HEK293 (cell line): ENCODE data around the gene SEC24B.

Experiments used
- CTCF ChIA-PET: fragments of 350-600 bp; formaldehyde crosslinking; extraction: SDS; loops from one replicate; lab custom pipeline; 2021; ENCODE audit warnings: antibody characterized with exemption; lab: Yijun Ruan, JAX
- POLR2A ChIA-PET: fragments of 300-600 bp; formaldehyde crosslinking; extraction: SDS; loops from one replicate; lab custom pipeline; 2020; ENCODE audit warnings: antibody characterized with exemption, inconsistent platforms; lab: Yijun Ruan, JAX
- H3K27ac ChIP-seq: fragments of 200-500 bp; sonication (Bioruptor generic); 2 replicates; pipeline ENCODE4 v1.5.1; 2014; ENCODE audit warnings: low read depth, low read length, control low read depth, inconsistent platforms; ENCODE audit errors: extremely low read depth
- H3K36me3 ChIP-seq, 2 experiments: fragments of 200-500 bp in 1 of 2; sonication (Bioruptor generic) in 1 of 2; 1 replicate in 1 of 2; 2 replicates in 1 of 2; pipeline ENCODE4 v1.5.1; 2014 to 2017; ENCODE audit warnings: inconsistent platforms in 2 of 2, low read length in 2 of 2; ENCODE audit not compliant: control insufficient read depth in 2 of 2, insufficient read depth in 1 of 2
- H3K4me1 ChIP-seq: fragments of 200-500 bp; sonication (Bioruptor generic); 2 replicates; pipeline ENCODE4 v1.5.1; 2014; ENCODE audit warnings: mild to moderate bottlenecking, low read length, inconsistent platforms; ENCODE audit not compliant: control insufficient read depth, insufficient read depth
- H3K4me3 ChIP-seq: 2 replicates; pipeline ENCODE4 v1.5.1; 2011; ENCODE audit warnings: low read depth, mild to moderate bottlenecking, control low read depth, low read length, moderate library complexity
- H3K9me3 ChIP-seq: fragments of 200-500 bp; sonication (Bioruptor generic); 2 replicates; pipeline ENCODE4 v1.5.1; 2014; ENCODE audit warnings: low read depth, low read length, inconsistent platforms; ENCODE audit not compliant: control insufficient read depth, insufficient read depth
- GLI4 ChIP-seq: fragments of 450-650 bp; formaldehyde crosslinking; IDR thresholded peaks from 2 replicates; pipeline ENCODE4 v1.5.1; 2016; ENCODE audit warnings: missing biosample characterization, missing genetic modification characterization
- GLIS2 ChIP-seq: fragments of 450-650 bp; formaldehyde crosslinking; IDR thresholded peaks from 2 replicates; pipeline ENCODE4 v1.5.1; 2016; ENCODE audit warnings: missing biosample characterization, missing genetic modification characterization
- HOXA7 ChIP-seq: sonication (generic); formaldehyde crosslinking; IDR thresholded peaks from 2 replicates; pipeline ENCODE4 v1.8.1; 2022; ENCODE audit warnings: missing genetic modification reagents, borderline replicate concordance
- HOXC10 ChIP-seq: sonication (generic); formaldehyde crosslinking; IDR thresholded peaks from 2 replicates; pipeline ENCODE4 v1.8.1; 2023; ENCODE audit warnings: mild to moderate bottlenecking, missing genetic modification reagents
- KLF7 ChIP-seq: fragments of 450-650 bp; formaldehyde crosslinking; IDR thresholded peaks from 2 replicates; pipeline ENCODE4 v1.5.1; 2016; ENCODE audit warnings: missing biosample characterization, missing genetic modification characterization, borderline replicate concordance
- PRDM1 ChIP-seq: fragments of 450-650 bp; formaldehyde crosslinking; IDR thresholded peaks from 2 replicates; pipeline ENCODE4; 2016; ENCODE audit warnings: missing biosample characterization, missing genetic modification characterization
- SCRT2 ChIP-seq: fragments of 450-650 bp; formaldehyde crosslinking; IDR thresholded peaks from 2 replicates; pipeline ENCODE4 v1.5.1; 2016; ENCODE audit warnings: missing biosample characterization, missing genetic modification characterization
- SETDB1 ChIP-seq: IDR thresholded peaks from one replicate; pipeline ENCODE4 v1.6.1; 2017; ENCODE audit warnings: mild to moderate bottlenecking, low read length, moderate library complexity, mixed read lengths; ENCODE audit not compliant: insufficient read length
- TCF7L2 ChIP-seq: IDR thresholded peaks from 2 replicates; pipeline ENCODE4 v1.6.1; 2011; ENCODE audit warnings: low read depth, mild to moderate bottlenecking, inconsistent platforms, low read length, moderate library complexity, borderline replicate concordance
- YY2 ChIP-seq: fragments of 450-650 bp; formaldehyde crosslinking; IDR thresholded peaks from 2 replicates; pipeline ENCODE4 v1.5.1; 2016; ENCODE audit warnings: missing biosample characterization, missing genetic modification characterization
- ZBTB1 ChIP-seq: fragments of 450-650 bp; formaldehyde crosslinking; IDR thresholded peaks from 2 replicates; pipeline ENCODE4 v1.5.1; 2016; ENCODE audit warnings: missing biosample characterization, missing genetic modification characterization
- ZBTB48 ChIP-seq: fragments of 450-650 bp; formaldehyde crosslinking; IDR thresholded peaks from 2 replicates; pipeline ENCODE4 v1.5.1; 2016; ENCODE audit warnings: missing biosample characterization, missing genetic modification characterization
- ZFHX2 ChIP-seq: fragments of 450-650 bp; formaldehyde crosslinking; conservative IDR thresholded peaks from 2 replicates; pipeline ENCODE4 v1.5.1; 2016; ENCODE audit warnings: missing biosample characterization, missing genetic modification characterization
- ZFP41 ChIP-seq: fragments of 450-650 bp; formaldehyde crosslinking; IDR thresholded peaks from 2 replicates; pipeline ENCODE4 v1.5.1; 2016; ENCODE audit warnings: missing biosample characterization, missing genetic modification characterization, borderline replicate concordance
- ZNF138 ChIP-seq: fragments of 450-650 bp; formaldehyde crosslinking; IDR thresholded peaks from 2 replicates; pipeline ENCODE4 v1.5.1; 2016; ENCODE audit warnings: missing biosample characterization, missing genetic modification characterization, borderline replicate concordance
- ZNF23 ChIP-seq: fragments of 450-650 bp; formaldehyde crosslinking; IDR thresholded peaks from 2 replicates; pipeline ENCODE4 v1.5.1; 2016; ENCODE audit warnings: missing biosample characterization, missing genetic modification characterization, borderline replicate concordance
- ZNF391 ChIP-seq: fragments of 450-650 bp; formaldehyde crosslinking; IDR thresholded peaks from 2 replicates; pipeline ENCODE4 v1.5.1; 2016; ENCODE audit warnings: low read depth, missing biosample characterization, missing genetic modification characterization, borderline replicate concordance
- ZNF544 ChIP-seq: fragments of 450-650 bp; formaldehyde crosslinking; IDR thresholded peaks from 2 replicates; pipeline ENCODE4 v1.5.0; 2017; ENCODE audit warnings: missing biosample characterization, missing genetic modification characterization
- ZNF560 ChIP-seq: fragments of 450-650 bp; formaldehyde crosslinking; IDR thresholded peaks from 2 replicates; pipeline ENCODE4 v1.5.1; 2017; ENCODE audit warnings: missing biosample characterization, missing genetic modification characterization, borderline replicate concordance
- ZNF600 ChIP-seq: fragments of 450-650 bp; formaldehyde crosslinking; IDR thresholded peaks from 2 replicates; pipeline ENCODE4 v1.5.1; 2016; ENCODE audit warnings: missing biosample characterization, missing genetic modification characterization
- ZNF791 ChIP-seq: fragments of 450-650 bp; formaldehyde crosslinking; IDR thresholded peaks from 2 replicates; pipeline ENCODE4 v1.5.1; 2016; ENCODE audit warnings: missing biosample characterization, missing genetic modification characterization
- TF ChIP-seq, protein P1 (sequence below): fragments of 450-650 bp; formaldehyde crosslinking; IDR thresholded peaks from 2 replicates; pipeline ENCODE4 v1.5.1; 2016; ENCODE audit warnings: missing biosample characterization, missing genetic modification characterization
- TF ChIP-seq, protein P2 (sequence below): fragments of 450-650 bp; formaldehyde crosslinking; IDR thresholded peaks from 2 replicates; pipeline ENCODE4 v1.5.1; 2016; ENCODE audit warnings: missing biosample characterization, missing genetic modification characterization
- TF ChIP-seq, protein P3 (sequence below): fragments of 450-650 bp; formaldehyde crosslinking; IDR thresholded peaks from 2 replicates; pipeline ENCODE4 v1.5.1; 2016; ENCODE audit warnings: missing biosample characterization, missing genetic modification characterization
- TF ChIP-seq, protein P4 (sequence below): fragments of 450-650 bp; formaldehyde crosslinking; IDR thresholded peaks from 2 replicates; pipeline ENCODE4 v1.5.1; 2016; ENCODE audit warnings: missing biosample characterization, missing genetic modification characterization
- TF ChIP-seq, protein P5 (sequence below): fragments of 450-650 bp; formaldehyde crosslinking; IDR thresholded peaks from 2 replicates; pipeline ENCODE4 v1.5.0; 2017; ENCODE audit warnings: missing biosample characterization, missing genetic modification characterization, borderline replicate concordance

Gene SEC24B

DNA sequence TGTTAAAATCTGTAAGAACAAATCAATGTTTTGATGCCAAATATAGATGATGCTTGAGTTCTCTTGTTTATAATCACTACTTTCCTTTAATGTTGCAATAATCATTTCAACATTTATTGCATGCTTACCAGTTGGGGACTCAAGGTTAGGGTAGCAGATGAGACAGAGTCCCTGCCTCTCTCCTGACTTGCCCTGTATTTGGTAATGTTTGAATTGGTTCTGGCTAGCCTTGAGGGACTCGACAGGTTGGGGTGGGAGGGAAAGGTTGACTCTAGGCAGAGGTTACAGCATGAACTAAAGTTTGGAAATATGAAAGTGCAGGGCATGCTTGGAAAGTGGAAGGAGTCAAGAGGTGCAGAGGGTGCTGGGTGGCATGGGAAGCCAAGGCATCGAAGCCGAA, 2.0 kb downstream of the SEC24B start:
- ChIA-PET POLR2A (no interaction called here), CTCF (no interaction called here)
- Histone ChIP-seq H3K27ac (no peak overlapping the region), H3K36me3 (no peaks in the 10 kb centered on the region), H3K9me3 (no peaks in the 10 kb centered on the region), H3K4me3 (no peak overlapping the region), H3K4me1 (peaks cover 13% of the 10 kb centered on the region)
- TF ChIP-seq ZBTB48 (no peak), ZFP41 (tag by site-specific recombination) (no peak), ZNF23 (no peak), ZNF600 (peak; percentile 78), GLIS2 (no peak), ZNF791 (no peak), ZFHX2 (tag by site-specific recombination) (no peak), PRDM1 (peak; percentile 35; the same call in 1 of the 2 replicates), HOXC10 (CRISPR knock-in tag) (no peak), SCRT2 (tag by site-specific recombination) (0 out of 2 replicates have a peak, but pooled peaks have one; percentile 39), ZBTB1 (tag by site-specific recombination) (no peak)
- TF ChIP-seq, protein P1, sequence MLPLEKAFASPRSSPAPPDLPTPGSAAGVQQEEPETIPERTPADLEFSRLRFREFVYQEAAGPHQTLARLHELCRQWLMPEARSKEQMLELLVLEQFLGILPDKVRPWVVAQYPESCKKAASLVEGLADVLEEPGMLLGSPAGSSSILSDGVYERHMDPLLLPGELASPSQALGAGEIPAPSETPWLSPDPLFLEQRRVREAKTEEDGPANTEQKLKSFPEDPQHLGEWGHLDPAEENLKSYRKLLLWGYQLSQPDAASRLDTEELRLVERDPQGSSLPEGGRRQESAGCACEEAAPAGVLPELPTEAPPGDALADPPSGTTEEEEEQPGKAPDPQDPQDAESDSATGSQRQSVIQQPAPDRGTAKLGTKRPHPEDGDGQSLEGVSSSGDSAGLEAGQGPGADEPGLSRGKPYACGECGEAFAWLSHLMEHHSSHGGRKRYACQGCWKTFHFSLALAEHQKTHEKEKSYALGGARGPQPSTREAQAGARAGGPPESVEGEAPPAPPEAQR (tag by site-specific recombination): no peak
- TF ChIP-seq, protein P2, sequence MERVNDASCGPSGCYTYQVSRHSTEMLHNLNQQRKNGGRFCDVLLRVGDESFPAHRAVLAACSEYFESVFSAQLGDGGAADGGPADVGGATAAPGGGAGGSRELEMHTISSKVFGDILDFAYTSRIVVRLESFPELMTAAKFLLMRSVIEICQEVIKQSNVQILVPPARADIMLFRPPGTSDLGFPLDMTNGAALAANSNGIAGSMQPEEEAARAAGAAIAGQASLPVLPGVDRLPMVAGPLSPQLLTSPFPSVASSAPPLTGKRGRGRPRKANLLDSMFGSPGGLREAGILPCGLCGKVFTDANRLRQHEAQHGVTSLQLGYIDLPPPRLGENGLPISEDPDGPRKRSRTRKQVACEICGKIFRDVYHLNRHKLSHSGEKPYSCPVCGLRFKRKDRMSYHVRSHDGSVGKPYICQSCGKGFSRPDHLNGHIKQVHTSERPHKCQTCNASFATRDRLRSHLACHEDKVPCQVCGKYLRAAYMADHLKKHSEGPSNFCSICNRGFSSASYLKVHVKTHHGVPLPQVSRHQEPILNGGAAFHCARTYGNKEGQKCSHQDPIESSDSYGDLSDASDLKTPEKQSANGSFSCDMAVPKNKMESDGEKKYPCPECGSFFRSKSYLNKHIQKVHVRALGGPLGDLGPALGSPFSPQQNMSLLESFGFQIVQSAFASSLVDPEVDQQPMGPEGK: no peak

DNA sequence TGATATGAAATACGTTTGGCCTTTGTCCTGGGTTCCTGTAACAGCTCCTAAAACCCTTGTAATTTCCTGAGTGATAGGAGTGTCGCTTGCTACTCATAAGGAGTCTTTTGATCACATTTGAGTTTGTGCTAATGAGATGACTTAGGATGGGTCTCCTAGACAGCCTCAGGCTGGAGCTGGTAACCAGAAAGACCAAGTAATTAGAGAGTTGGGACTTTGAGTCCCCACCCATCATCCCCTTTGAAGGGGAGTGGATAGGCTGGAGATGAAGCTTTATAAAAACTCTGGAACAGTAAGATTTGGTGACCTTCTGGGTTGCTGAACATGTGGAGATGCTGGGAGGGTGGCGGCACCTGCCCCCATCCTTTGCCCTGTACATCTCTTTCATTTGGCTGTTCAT, 2.9 kb downstream of the SEC24B start:
- ChIA-PET CTCF (no interaction called here), POLR2A (no interaction called here)
- no peaks in the 10 kb centered on the region for H3K9me3 ChIP-seq
- H3K4me1 ChIP-seq: peaks cover 13% of the 10 kb centered on the region
- H3K36me3 ChIP-seq: no peaks in the 10 kb centered on the region
- H3K4me3 ChIP-seq: no peak overlapping the region
- no peak overlapping the region for H3K27ac ChIP-seq
- TF ChIP-seq ZNF544 (tag by site-specific recombination) (no peak), ZNF560 (tag by site-specific recombination) (no peak), TCF7L2 (peak; percentile 44; the same call in 1 of the 2 replicates), GLI4 (no peak), YY2 (tag by site-specific recombination) (no peak), ZNF138 (tag by site-specific recombination) (no peak), KLF7 (no peak), ZNF391 (no peak), HOXA7 (CRISPR knock-in tag) (no peak), SETDB1 (no peak)
- TF ChIP-seq, protein P3, sequence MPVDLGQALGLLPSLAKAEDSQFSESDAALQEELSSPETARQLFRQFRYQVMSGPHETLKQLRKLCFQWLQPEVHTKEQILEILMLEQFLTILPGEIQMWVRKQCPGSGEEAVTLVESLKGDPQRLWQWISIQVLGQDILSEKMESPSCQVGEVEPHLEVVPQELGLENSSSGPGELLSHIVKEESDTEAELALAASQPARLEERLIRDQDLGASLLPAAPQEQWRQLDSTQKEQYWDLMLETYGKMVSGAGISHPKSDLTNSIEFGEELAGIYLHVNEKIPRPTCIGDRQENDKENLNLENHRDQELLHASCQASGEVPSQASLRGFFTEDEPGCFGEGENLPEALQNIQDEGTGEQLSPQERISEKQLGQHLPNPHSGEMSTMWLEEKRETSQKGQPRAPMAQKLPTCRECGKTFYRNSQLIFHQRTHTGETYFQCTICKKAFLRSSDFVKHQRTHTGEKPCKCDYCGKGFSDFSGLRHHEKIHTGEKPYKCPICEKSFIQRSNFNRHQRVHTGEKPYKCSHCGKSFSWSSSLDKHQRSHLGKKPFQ (tag by site-specific recombination): no peak
- TF ChIP-seq, protein P4, sequence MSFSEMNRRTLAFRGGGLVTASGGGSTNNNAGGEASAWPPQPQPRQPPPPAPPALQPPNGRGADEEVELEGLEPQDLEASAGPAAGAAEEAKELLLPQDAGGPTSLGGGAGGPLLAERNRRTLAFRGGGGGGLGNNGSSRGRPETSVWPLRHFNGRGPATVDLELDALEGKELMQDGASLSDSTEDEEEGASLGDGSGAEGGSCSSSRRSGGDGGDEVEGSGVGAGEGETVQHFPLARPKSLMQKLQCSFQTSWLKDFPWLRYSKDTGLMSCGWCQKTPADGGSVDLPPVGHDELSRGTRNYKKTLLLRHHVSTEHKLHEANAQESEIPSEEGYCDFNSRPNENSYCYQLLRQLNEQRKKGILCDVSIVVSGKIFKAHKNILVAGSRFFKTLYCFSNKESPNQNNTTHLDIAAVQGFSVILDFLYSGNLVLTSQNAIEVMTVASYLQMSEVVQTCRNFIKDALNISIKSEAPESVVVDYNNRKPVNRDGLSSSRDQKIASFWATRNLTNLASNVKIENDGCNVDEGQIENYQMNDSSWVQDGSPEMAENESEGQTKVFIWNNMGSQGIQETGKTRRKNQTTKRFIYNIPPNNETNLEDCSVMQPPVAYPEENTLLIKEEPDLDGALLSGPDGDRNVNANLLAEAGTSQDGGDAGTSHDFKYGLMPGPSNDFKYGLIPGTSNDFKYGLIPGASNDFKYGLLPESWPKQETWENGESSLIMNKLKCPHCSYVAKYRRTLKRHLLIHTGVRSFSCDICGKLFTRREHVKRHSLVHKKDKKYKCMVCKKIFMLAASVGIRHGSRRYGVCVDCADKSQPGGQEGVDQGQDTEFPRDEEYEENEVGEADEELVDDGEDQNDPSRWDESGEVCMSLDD: no peak
- TF ChIP-seq, protein P5, sequence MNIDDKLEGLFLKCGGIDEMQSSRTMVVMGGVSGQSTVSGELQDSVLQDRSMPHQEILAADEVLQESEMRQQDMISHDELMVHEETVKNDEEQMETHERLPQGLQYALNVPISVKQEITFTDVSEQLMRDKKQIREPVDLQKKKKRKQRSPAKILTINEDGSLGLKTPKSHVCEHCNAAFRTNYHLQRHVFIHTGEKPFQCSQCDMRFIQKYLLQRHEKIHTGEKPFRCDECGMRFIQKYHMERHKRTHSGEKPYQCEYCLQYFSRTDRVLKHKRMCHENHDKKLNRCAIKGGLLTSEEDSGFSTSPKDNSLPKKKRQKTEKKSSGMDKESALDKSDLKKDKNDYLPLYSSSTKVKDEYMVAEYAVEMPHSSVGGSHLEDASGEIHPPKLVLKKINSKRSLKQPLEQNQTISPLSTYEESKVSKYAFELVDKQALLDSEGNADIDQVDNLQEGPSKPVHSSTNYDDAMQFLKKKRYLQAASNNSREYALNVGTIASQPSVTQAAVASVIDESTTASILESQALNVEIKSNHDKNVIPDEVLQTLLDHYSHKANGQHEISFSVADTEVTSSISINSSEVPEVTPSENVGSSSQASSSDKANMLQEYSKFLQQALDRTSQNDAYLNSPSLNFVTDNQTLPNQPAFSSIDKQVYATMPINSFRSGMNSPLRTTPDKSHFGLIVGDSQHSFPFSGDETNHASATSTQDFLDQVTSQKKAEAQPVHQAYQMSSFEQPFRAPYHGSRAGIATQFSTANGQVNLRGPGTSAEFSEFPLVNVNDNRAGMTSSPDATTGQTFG (tag by site-specific recombination): no peak
